ENCODE data around the gene NF2. TPM values are rescaled to one million over a fixed set of nuclear protein-coding genes. Genes with fewer than 3 reads are reported as not detected.

The NF2 gene
- total and polyA plus RNA-seq, 2 donors, result 7.0 to 22.2 TPM

DNA sequence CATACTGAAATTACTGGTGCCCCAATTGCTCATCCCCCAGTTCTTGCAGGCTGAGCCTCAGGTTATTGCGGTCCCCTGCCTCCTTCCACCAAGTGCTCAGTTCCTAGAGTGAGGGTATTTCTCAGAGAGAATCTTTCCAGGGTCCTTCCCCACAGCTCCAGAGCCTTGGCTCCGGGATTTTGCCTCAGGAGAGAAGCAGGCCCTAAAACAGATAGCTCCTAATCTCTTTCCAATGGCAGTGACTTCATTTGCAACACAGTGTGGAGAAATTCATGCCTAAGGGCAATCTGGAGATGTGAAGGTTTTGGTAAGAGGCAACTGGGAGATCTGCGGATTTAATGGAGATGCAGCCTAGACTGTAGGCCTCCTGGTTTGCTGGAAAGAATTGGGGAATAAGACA lies 2.9 kb downstream of the NF2 start:
- DNase-seq (ENCODE audit: low read depth in 6 of 9, low spot score in 9 of 9), result no peak
- H3K27me3 ChIP-seq (ENCODE audit: control insufficient read depth in 2 of 2, insufficient read depth in 1 of 2, low read length in 1 of 2), result no peaks in the 10 kb centered on the region
- no peak overlapping the region for H3K4me3 ChIP-seq (ENCODE audit: low read length in 2 of 2)
- H3K4me1 ChIP-seq (ENCODE audit: control insufficient read depth in 2 of 2, insufficient read depth in 2 of 2, low read length in 2 of 2), result peaks cover 0 to 20% of the 10 kb centered on the region in 2 donors
- peaks cover 0 to 5% of the 10 kb centered on the region in 2 donors for H3K9me3 ChIP-seq (ENCODE audit: control insufficient read depth in 2 of 2, insufficient read depth in 1 of 2, low read length in 1 of 2)
- H3K27ac ChIP-seq (ENCODE audit: low read depth in 1 of 2, low read length in 1 of 2), result no peak overlapping the region
- H3K36me3 ChIP-seq (ENCODE audit: control insufficient read depth in 2 of 2, insufficient read depth in 2 of 2, low read length in 1 of 2), result peaks cover 0 to 4% of the 10 kb centered on the region in 2 donors
- over 99% methylated on average over 3 of the region's 3 CpGs for WGBS

DNA sequence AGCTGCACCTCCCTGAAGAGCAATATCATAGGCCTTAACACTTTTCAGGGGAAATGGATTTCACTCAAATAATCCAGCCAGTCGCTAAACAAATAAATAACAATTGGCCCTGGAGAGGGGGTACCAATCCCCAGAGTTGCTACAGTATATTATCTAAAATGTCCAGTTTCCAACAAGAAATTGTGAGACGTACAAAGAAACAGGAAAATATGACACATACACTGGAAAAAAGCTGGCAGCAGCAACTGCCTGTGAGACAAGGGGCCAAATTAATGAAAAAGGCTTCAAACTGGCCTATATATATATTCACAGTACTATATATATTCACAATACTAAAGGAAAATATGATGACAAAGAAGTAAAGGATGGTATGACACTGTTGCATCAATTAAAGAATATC lies 4.0 kb downstream of the NF2 start:
- H3K9me3 ChIP-seq (ENCODE audit: control insufficient read depth in 2 of 2, insufficient read depth in 1 of 2, low read length in 1 of 2), result peaks cover 0 to 5% of the 10 kb centered on the region in 2 donors
- WGBS, result 93% methylated on average over 2 of the region's 2 CpGs
- no peak for DNase-seq (ENCODE audit: low read depth in 6 of 9, low spot score in 9 of 9)
- H3K4me1 ChIP-seq (ENCODE audit: control insufficient read depth in 2 of 2, insufficient read depth in 2 of 2, low read length in 2 of 2), result peaks cover 0 to 20% of the 10 kb centered on the region in 2 donors
- no peaks in the 10 kb centered on the region for H3K27me3 ChIP-seq (ENCODE audit: control insufficient read depth in 2 of 2, insufficient read depth in 1 of 2, low read length in 1 of 2)
- H3K4me3 ChIP-seq (ENCODE audit: low read length in 2 of 2), result no peak overlapping the region
- no peak overlapping the region for H3K27ac ChIP-seq (ENCODE audit: low read depth in 1 of 2, low read length in 1 of 2)
- H3K36me3 ChIP-seq (ENCODE audit: control insufficient read depth in 2 of 2, insufficient read depth in 2 of 2, low read length in 1 of 2), result peaks cover 0 to 4% of the 10 kb centered on the region in 2 donors

DNA sequence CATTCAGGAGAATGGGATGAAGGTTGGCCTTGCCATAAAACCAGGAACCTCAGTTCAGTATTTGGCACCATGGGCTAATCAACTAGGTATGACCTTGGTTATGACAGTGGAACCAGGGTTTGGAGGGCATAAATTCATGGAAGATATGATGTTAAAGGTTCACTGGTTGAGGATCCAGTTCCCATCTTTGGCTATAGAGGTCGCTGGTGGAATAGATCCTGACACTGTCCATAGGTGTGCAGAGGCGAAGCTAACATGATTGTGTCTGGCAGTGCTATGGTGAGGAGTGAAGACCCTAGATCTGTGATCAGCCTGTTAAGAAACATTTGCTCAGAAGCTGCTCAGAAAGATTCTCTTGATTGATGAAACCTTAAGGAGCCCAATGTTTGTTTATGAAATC lies 5.7 kb downstream of the NF2 start:
- H3K9me3 ChIP-seq (ENCODE audit: control insufficient read depth in 2 of 2, insufficient read depth in 1 of 2, low read length in 1 of 2), result peaks cover 0 to 5% of the 10 kb centered on the region in 2 donors
- H3K4me1 ChIP-seq (ENCODE audit: control insufficient read depth in 2 of 2, insufficient read depth in 2 of 2, low read length in 2 of 2), result peaks cover 0 to 15% of the 10 kb centered on the region in 2 donors
- DNase-seq (ENCODE audit: low read depth in 6 of 9, low spot score in 9 of 9), result no peak
- H3K27ac ChIP-seq (ENCODE audit: low read depth in 1 of 2, low read length in 1 of 2), result no peak overlapping the region
- 87% methylated on average over 2 of the region's 2 CpGs for WGBS
- H3K4me3 ChIP-seq (ENCODE audit: low read length in 2 of 2), result no peak overlapping the region
- peaks cover 0 to 4% of the 10 kb centered on the region in 2 donors for H3K36me3 ChIP-seq (ENCODE audit: control insufficient read depth in 2 of 2, insufficient read depth in 2 of 2, low read length in 1 of 2)
- no peaks in the 10 kb centered on the region for H3K27me3 ChIP-seq (ENCODE audit: control insufficient read depth in 2 of 2, insufficient read depth in 1 of 2, low read length in 1 of 2)

DNA sequence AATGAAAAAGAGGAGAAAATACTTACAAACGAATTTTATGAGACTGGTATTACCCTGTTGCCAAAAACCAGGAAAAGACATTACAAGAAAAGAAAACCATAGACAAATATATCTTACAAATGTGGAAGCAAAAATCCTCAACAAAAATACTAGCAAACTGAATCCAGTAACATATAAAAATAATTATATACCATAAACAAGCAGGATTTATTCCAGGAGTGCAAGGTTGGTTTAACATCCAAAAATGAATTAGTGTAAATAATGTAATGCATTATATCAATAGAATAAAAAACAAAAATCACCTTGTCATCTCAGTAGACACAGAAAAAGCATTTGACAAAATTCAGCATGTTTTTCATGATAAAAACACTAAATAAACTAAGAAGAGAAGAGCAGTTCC lies 7.3 kb downstream of the NF2 start:
- H3K4me1 ChIP-seq (ENCODE audit: control insufficient read depth in 2 of 2, insufficient read depth in 2 of 2, low read length in 2 of 2), result peaks cover 0 to 1% of the 10 kb centered on the region in 2 donors
- DNase-seq (ENCODE audit: low read depth in 6 of 9, low spot score in 9 of 9), result no peak
- H3K27ac ChIP-seq (ENCODE audit: low read depth in 1 of 2, low read length in 1 of 2), result no peak overlapping the region
- 100% methylated on average over 1 of the region's 1 CpG for WGBS
- H3K9me3 ChIP-seq (ENCODE audit: control insufficient read depth in 2 of 2, insufficient read depth in 1 of 2, low read length in 1 of 2), result peaks cover 0 to 5% of the 10 kb centered on the region in 2 donors
- H3K36me3 ChIP-seq (ENCODE audit: control insufficient read depth in 2 of 2, insufficient read depth in 2 of 2, low read length in 1 of 2), result peaks cover 0 to 4% of the 10 kb centered on the region in 2 donors
- no peaks in the 10 kb centered on the region for H3K27me3 ChIP-seq (ENCODE audit: control insufficient read depth in 2 of 2, insufficient read depth in 1 of 2, low read length in 1 of 2)
- H3K4me3 ChIP-seq (ENCODE audit: low read length in 2 of 2), result no peak overlapping the region

DNA sequence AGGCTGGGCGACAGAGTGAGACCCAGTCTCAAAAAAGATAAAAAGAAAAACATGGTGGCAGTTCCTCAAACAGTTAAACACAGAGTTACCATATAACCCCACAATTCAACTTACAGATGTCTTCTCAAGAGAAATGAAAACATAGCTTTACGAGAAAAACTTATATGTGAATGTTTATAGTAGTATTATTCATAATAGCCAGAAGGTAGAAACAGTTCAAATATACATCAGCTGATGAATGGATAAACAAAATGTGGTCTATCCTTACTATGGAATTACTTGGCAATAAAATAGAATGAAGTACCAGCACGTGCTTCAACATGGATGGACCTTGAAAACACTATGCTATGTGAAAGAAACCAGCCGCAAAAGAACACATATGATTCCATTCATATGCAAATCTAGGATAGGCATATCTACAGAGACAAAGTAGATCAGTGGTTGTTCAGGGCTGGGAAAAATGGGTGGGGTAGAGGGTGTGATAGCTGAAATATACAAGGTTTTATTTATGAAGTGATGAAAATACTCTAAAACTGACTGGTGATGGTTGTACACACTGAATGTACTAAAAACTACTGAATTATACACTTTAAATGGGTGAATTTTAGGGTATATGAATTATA lies 12.4 kb downstream of the NF2 start:
- Histone ChIP-seq H3K27ac (ENCODE audit: low read depth in 1 of 2, low read length in 1 of 2) (no peak overlapping the region), H3K4me3 (ENCODE audit: low read length in 2 of 2) (no peak overlapping the region), H3K36me3 (ENCODE audit: control insufficient read depth in 2 of 2, insufficient read depth in 2 of 2, low read length in 1 of 2) (no peaks in the 10 kb centered on the region), H3K27me3 (ENCODE audit: control insufficient read depth in 2 of 2, insufficient read depth in 1 of 2, low read length in 1 of 2) (no peaks in the 10 kb centered on the region), H3K9me3 (ENCODE audit: control insufficient read depth in 2 of 2, insufficient read depth in 1 of 2, low read length in 1 of 2) (no peaks in the 10 kb centered on the region), H3K4me1 (ENCODE audit: control insufficient read depth in 2 of 2, insufficient read depth in 2 of 2, low read length in 2 of 2) (no peaks in the 10 kb centered on the region)
- DNase-seq (ENCODE audit: low read depth in 6 of 9, low spot score in 9 of 9), result no peak
- over 99% methylated on average over 4 of the region's 4 CpGs for WGBS

DNA sequence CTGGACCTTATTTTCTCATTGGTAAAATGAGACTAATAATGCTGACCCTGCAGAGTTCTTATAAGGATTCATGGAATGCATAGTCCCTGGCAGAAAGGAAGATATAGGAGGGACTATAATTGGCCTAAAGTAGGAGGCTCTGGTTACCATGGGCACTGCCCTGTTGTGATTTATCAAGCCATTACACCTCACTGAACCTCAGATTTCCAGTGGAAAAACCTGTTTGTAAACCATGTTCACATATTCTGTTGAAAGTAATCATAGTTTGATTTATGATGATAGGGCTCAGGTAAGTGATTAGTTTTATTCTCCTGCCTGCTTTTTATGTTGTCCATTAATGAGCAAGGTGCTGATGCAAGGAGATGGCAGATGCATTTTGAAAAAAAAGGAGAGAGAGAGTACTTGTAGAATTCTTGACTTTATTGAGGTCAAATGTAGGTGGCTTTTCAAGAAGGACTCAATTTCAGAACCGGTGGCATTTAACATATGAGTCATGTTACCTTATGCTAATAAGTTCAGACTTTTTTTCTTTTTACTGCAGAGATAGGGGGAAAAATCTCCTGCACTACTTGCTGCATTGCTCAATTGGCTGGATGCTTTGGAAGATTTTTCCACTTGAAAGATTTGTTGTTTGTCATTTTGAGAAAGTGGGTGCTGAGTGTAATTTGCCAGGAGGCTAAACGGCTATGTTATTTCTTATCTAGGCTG lies 14.6 kb downstream of the NF2 start:
- DNase-seq (ENCODE audit: low read depth in 6 of 9, low spot score in 9 of 9), result no peak
- 88% methylated on average over 2 of the region's 2 CpGs for WGBS
- peaks cover 0 to 3% of the 10 kb centered on the region in 2 donors for H3K4me1 ChIP-seq (ENCODE audit: control insufficient read depth in 2 of 2, insufficient read depth in 2 of 2, low read length in 2 of 2)

DNA sequence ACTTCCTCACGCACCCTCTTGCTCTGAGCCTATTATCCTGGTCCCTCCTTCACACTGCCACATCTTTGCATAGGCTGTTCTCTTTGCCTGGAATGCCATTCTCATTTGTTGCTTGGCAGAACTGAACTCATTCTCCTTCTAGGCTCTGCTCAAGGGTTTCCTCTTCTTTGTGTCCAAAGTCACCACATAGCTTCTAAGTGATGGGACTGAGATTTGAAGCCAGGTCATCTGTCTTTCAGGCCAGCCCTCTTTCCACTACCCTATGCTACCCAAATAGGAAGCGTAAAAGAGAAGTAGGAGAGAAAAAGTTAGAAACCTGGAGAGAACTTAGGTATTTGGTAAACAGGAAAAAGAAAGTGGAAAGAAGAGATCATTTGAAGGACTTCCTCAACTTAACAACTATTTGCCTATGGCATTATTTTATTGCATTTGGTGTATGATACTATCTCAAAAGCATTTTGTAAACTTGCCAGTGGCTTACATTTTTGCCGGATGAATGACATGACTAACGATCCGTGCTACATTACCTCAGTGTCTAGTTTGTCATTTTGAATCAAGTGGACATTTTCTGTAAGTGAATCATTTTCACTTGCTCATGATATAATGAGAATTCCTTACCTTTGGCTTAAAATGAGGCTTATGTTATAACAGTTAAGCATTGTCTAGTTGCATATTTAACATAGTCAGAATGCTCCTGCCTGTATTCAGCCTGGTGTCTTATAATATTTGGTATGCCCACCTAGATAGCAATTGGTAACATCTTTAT lies 18.5 kb downstream of the NF2 start:
- no peaks in the 10 kb centered on the region for H3K9me3 ChIP-seq (ENCODE audit: control insufficient read depth in 2 of 2, insufficient read depth in 1 of 2, low read length in 1 of 2)
- WGBS, result 86% methylated on average over 5 of the region's 5 CpGs
- H3K4me1 ChIP-seq (ENCODE audit: control insufficient read depth in 2 of 2, insufficient read depth in 2 of 2, low read length in 2 of 2), result peaks cover 0 to 15% of the 10 kb centered on the region in 2 donors
- no peaks in the 10 kb centered on the region for H3K27me3 ChIP-seq (ENCODE audit: control insufficient read depth in 2 of 2, insufficient read depth in 1 of 2, low read length in 1 of 2)
- H3K36me3 ChIP-seq (ENCODE audit: control insufficient read depth in 2 of 2, insufficient read depth in 2 of 2, low read length in 1 of 2), result no peaks in the 10 kb centered on the region
- peak overlapping the region in 1 of 2 donors; percentile 58 for H3K27ac ChIP-seq (ENCODE audit: low read depth in 1 of 2, low read length in 1 of 2)
- H3K4me3 ChIP-seq (ENCODE audit: low read length in 2 of 2), result no peak overlapping the region
- no peak for DNase-seq (ENCODE audit: low read depth in 6 of 9, low spot score in 9 of 9)

More for the DNA sequence above, 14.6 kb downstream of the NF2 start:
- no peaks in the 10 kb centered on the region for H3K27me3 ChIP-seq (ENCODE audit: control insufficient read depth in 2 of 2, insufficient read depth in 1 of 2, low read length in 1 of 2)
- H3K9me3 ChIP-seq (ENCODE audit: control insufficient read depth in 2 of 2, insufficient read depth in 1 of 2, low read length in 1 of 2), result no peaks in the 10 kb centered on the region
- no peak overlapping the region for H3K4me3 ChIP-seq (ENCODE audit: low read length in 2 of 2)
- no peaks in the 10 kb centered on the region for H3K36me3 ChIP-seq (ENCODE audit: control insufficient read depth in 2 of 2, insufficient read depth in 2 of 2, low read length in 1 of 2)
- H3K27ac ChIP-seq (ENCODE audit: low read depth in 1 of 2, low read length in 1 of 2), result no peak overlapping the region

DNA sequence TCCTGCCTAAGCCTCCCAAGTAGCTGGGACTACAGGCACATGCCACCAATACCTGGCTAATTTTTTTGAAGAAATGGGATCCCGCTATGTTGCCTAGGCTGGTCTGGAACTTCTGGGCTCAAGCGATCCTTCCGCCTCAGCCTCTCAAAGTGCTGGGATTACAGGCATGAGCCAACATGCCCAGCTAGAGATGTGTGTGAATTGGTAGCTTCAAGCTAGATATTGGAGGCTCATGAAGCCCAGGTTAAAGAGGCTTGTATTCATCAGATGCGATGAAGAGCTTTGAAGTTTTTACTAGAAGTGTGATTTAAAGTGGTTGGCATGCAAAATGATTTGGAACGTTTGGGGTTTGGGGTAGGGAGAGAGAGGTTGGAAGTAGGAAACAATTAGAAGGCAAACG lies 19.6 kb downstream of the NF2 start:
- peak overlapping the region in 1 of 2 donors; percentile 36 for H3K27ac ChIP-seq (ENCODE audit: low read depth in 1 of 2, low read length in 1 of 2)
- no peaks in the 10 kb centered on the region for H3K36me3 ChIP-seq (ENCODE audit: control insufficient read depth in 2 of 2, insufficient read depth in 2 of 2, low read length in 1 of 2)
- H3K9me3 ChIP-seq (ENCODE audit: control insufficient read depth in 2 of 2, insufficient read depth in 1 of 2, low read length in 1 of 2), result no peaks in the 10 kb centered on the region
- DNase-seq (ENCODE audit: low read depth in 6 of 9, low spot score in 9 of 9), result no peak
- no peak overlapping the region for H3K4me3 ChIP-seq (ENCODE audit: low read length in 2 of 2)
- no peaks in the 10 kb centered on the region for H3K27me3 ChIP-seq (ENCODE audit: control insufficient read depth in 2 of 2, insufficient read depth in 1 of 2, low read length in 1 of 2)
- H3K4me1 ChIP-seq (ENCODE audit: control insufficient read depth in 2 of 2, insufficient read depth in 2 of 2, low read length in 2 of 2), result peaks cover 0 to 15% of the 10 kb centered on the region in 2 donors
- WGBS, result 93% methylated on average over 6 of the region's 6 CpGs

Measured in thymus (tissue), 11 donors.